Glomerular endothelial cell (primary cell): ENCODE results near the gene SLC16A13. TPM values are rescaled to one million over a fixed set of nuclear protein-coding genes. Genes with fewer than 3 reads are reported as not detected.
"Not testable (repeated sequence)": the region's sequence is repeated elsewhere in the genome, so short reads cannot be mapped to it uniquely, and the experiment has no call there.

Experiments
- DNase-seq: peaks from one replicate; pipeline ENCODE4 v3.0.0-alpha.2; 2011; ENCODE audit warnings: low read depth, low spot score; ENCODE audit errors: extremely low read depth
- total RNA-seq: library from RNA; depleted of rRNA; stranded (reverse); fragments of >200 nt; gene quantifications from 2 replicates; pipeline ENCODE4 v1.2.3, GENCODE V29; 2015

SLC16A13 gene, protein sequence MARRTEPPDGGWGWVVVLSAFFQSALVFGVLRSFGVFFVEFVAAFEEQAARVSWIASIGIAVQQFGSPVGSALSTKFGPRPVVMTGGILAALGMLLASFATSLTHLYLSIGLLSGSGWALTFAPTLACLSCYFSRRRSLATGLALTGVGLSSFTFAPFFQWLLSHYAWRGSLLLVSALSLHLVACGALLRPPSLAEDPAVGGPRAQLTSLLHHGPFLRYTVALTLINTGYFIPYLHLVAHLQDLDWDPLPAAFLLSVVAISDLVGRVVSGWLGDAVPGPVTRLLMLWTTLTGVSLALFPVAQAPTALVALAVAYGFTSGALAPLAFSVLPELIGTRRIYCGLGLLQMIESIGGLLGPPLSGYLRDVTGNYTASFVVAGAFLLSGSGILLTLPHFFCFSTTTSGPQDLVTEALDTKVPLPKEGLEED
- total RNA-seq, result 6.6 and 7.9 TPM in 2 replicates

DNA sequence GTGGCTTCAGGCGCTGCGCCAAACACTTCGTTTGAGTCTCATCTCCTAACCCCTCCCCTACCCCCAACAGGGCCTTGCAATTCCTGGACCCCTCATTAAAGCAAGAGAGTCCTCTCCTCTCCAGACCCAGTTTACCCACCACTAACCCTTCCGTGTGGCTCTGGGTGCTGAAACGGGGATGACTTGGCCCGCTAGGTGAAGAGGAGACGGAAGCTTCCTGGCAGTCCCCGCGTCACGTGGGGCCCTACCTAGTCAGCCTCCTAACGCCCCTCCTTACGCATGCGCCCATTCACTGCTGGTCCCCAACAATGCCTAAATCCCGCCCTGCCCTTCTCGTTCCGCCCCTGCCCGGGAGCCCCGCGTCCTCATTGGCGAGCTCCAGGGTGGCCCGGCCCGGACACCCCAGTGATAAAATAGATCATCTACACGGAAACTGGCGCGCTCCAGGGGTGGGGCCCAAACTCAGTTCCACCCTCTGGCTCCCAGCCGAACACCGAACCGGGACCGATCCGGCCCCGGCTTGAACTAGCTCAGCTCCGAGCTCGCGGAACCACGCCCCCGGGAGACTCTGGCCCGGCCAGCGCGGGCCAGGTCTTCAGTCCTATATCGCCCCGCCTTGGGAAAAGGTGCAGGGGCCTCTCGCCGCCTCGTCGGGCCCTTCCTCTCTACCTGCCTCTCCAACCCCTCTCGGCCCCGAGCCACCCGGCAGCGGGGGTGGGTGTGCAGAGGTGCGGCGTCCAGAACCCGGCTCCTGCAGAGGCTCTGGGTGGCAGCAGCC, at the start of gene SLC16A13:
Gene SLC16A13, plus strand, starts transcription at position 425 of the 778 bp plus-strand sequence. CDS start 368 bp downstream, outside the sequence.
- peak; percentile 81 for DNase-seq

- no peak for DNase-seq
These were observed 49.1 kb upstream of the SLC16A13 start for GRCh38 chr17:6986676-6987075.

GRCh38 chr17:6989779-6990178, 46.0 kb upstream of the SLC16A13 start:
- no peak for DNase-seq

DNA sequence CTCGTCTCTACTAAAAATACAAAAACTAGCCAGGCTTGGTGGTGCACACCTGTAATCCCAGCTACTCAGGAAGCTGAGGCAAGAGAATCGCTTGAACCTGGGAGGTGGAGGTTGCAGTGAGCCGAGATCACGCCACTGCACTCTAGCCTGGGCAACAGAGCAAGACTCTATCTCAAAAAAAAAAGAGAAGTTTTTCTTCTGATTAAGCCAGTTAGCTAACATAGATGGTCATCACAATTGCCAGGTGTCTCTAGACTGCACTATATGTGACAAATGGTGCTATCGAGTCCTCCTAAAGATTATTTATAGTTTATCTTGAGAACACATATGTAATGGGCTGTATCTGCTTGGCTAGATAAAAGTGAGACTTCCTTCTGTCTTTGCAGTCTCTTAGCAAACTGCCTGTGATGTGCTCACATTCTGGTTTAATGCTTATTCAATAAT, 42.2 kb upstream of the SLC16A13 start:
- not testable (repeated sequence) for DNase-seq

- DNase-seq, result no peak
These were observed 41.7 kb upstream of the SLC16A13 start for GRCh38 chr17:6994118-6994598.

DNA sequence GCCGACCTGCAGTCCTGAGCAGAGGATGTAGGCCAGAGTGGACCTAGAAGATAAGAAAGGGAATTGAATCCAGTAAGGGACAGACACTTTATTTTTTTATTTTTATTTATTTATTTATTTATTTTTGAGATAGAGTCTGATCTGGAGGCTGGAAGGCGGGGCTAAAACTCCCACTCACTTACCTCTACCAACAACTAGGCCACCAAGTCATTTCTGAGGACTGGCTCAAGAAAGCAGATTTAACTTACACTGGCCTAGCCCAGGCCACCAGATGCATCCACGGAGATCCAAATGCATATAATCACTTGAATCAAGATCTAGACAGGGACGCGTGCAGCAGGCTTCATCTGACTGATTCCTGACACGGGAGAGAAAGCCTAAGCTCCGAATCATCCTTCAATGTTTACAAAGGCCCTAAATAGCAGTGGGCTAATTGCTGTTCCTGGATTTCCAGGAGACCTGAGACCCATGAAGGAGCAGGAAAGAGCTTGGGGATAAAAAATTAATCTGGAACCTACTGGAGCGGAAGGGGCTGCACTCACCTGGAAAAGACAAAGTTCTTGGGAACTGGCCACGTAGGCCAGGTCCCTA, 41.1 kb upstream of the SLC16A13 start:
- DNase-seq, result no peak

DNA sequence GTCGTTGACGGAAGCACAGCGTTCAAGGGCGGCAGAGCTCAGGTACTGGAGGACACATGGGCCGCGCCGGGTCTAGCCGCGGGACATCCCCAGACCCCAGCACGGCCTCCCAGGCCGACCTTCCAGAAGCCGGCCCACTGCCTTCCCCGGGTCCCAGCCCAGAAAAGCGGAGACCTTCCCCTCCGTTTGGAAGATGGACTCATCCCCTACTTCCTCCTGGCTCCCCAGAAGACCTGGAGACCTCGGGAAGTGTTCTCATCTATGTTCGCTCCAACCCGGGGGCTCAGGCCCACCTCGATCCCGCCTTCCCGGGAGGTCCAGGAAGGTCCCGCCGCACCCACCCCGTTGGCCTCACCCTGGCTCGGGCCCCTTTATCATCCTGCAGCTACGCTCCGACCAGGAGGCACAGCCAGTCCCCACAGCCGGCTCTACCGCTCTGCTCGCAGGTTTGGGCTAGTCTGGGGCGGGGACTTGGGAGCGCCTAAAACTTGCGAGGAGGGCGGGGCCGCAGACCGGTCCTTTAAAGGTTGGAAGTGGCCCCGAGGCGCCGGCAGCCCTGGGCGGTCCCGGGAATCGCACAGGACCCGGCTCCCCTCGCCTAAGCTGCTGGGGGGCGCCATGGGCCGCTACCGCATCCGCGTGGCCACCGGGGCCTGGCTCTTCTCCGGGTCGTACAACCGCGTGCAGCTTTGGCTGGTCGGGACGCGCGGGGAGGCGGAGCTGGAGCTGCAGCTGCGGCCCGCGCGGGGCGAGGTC, 40.1 kb upstream of the SLC16A13 start, which contains the start of gene ALOX12:
Gene ALOX12, plus strand, starts transcription at position 550 of the 756 bp plus-strand sequence. Its CDS starts 69 bp downstream, at position 619.
- DNase-seq, result no peak

GRCh38 chr17:6996256-6997011, 39.4 kb upstream of the SLC16A13 start:
- DNase-seq, result no peak

DNA sequence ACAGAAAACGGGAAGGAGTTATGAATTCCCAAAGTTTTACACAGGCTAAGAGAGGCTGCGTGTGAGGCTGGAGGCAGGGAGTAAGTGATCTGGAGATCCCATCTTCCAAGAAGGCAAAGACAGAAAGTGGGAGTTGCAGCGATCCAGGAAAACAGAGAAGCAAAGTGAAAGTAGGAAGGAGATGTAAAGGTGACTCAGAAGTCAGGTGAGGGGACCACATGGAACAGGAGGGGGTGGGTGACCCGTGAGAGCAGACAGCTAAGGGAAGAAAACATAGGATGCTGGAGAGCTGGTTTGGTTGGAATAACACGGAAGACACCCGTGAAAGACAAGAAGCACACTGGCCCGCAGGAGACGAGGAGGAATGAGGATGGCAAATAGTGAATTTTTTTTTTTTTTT, 38.6 kb upstream of the SLC16A13 start:
- DNase-seq, result no peak

DNA sequence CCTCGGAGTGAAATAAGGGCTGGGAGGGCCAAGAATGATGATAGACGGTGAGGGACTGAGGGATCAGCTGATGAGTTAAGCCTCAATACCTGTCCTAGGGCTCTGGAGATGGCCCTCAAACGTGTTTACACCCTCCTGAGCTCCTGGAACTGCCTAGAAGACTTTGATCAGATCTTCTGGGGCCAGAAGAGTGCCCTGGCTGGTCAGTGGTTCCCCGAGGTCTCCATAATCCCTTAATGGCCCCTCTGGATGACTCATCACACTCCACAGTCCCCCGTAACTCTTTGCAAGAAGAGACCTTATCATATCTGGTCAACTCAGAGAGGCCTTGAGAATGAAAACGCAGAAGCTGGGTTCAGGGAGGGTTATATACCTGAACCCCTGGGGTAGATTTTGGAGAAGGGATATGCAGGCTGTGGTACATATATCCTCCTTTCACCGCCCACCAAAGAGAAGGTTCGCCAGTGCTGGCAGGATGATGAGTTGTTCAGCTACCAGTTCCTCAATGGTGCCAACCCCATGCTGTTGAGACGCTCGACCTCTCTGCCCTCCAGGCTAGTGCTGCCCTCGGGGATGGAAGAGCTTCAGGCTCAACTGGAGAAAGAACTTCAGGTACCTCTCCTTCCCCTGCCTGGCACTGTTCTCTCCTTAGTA, 36.8 kb upstream of the SLC16A13 start:
- DNase-seq, result no peak

DNA sequence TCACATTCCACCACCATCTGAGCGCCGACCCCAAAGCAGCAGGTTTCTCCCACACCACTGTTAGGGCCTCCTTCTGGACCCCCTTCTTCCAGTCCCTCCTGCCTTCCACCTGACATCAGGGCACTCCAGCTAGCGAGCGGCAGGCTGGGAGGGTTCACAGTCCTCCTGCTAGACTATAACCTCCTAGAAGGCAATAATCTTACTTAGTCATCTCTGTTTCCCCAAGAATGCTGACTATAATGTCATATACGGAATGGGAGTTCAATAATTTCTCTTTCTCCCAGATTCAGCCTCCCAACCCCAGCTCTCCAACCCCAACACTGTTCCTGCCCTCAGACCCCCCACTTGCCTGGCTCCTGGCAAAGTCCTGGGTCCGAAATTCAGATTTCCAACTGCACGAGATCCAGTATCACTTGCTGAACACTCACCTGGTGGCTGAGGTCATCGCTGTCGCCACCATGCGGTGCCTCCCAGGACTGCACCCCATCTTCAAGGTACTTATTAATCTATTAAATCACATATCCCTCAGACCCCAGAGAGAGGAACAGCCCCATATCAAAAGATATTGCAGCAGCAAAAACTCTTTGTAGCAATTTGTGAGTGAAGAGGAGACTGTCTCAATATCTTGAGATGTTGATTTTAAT, 34.4 kb upstream of the SLC16A13 start:
- no peak for DNase-seq

DNA sequence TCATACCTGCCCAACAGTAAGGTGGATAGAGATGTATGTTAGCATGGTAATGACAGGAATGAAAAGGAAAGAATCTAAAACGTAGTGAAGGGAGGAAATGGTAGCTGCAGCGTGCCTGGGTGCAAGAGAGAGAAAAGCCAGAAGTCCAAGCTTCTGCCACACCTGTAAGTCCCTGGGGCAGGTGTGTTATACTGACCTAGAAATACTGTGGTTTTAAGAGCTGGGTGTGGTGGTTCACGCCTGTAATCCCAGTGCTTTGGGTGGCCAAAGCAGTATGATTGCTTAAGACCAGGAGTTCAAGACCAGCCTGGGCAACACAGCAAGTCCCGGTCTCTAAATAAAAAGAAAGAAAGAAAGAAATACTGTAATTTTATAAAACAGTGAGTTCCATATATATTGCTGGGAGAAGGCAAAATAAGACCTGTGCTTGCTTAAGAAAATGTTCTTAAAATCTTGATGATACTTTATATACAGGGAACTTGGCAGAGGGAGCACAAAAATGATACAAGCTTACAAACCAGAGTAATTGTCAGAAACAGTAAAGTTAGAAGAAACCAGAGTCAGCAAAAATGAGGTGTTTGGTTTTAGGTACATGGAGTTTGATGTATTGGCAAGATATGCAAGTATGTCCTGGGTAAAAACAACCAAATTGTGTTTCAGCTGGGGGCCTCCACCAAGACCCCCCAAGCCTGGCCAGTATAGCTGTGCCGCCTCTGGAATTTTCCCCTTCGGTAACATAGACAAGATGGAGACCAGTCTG, 33.3 kb upstream of the SLC16A13 start:
- DNase-seq, result no peak

GRCh38 chr17:7003745-7004144, 32.1 kb upstream of the SLC16A13 start:
- DNase-seq, result no peak

GRCh38 chr17:7004398-7005253, 31.2 kb upstream of the SLC16A13 start:
- no peak for DNase-seq

- no peak for DNase-seq
These were observed 30.1 kb upstream of the SLC16A13 start for GRCh38 chr17:7005716-7006115.

DNA sequence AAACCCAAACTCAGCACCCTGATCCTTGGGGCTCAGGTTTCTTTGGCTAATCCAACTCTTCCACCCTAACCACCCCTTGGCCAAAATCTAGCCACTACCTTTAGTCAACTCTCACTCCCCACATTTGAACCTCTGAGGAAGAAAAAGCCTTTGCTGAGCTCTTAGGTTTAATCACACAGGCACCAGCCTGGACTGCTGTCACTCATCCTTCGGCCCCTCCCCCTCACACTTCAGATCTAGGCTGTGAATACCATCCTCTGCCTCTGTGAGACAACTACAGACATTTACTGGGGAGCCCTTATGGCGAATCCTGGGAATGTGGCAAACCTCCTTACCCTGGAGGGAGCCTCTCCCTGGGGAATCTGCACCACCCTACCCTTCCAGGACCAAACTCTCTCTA, 28.7 kb upstream of the SLC16A13 start:
- no peak for DNase-seq

GRCh38 chr17:7010523-7010922, 25.3 kb upstream of the SLC16A13 start:
- no peak for DNase-seq
